GM21390 (cell line): ENCODE data around the gene SAP30.

Experiments used
- ATAC-seq: cut with Tn5 transposase; IDR thresholded peaks from one replicate; pipeline ENCODE4 v1.9.1; 2021; ENCODE audit not compliant: unreplicated experiment

The SAP30 gene, protein sequence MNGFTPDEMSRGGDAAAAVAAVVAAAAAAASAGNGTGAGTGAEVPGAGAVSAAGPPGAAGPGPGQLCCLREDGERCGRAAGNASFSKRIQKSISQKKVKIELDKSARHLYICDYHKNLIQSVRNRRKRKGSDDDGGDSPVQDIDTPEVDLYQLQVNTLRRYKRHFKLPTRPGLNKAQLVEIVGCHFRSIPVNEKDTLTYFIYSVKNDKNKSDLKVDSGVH

DNA sequence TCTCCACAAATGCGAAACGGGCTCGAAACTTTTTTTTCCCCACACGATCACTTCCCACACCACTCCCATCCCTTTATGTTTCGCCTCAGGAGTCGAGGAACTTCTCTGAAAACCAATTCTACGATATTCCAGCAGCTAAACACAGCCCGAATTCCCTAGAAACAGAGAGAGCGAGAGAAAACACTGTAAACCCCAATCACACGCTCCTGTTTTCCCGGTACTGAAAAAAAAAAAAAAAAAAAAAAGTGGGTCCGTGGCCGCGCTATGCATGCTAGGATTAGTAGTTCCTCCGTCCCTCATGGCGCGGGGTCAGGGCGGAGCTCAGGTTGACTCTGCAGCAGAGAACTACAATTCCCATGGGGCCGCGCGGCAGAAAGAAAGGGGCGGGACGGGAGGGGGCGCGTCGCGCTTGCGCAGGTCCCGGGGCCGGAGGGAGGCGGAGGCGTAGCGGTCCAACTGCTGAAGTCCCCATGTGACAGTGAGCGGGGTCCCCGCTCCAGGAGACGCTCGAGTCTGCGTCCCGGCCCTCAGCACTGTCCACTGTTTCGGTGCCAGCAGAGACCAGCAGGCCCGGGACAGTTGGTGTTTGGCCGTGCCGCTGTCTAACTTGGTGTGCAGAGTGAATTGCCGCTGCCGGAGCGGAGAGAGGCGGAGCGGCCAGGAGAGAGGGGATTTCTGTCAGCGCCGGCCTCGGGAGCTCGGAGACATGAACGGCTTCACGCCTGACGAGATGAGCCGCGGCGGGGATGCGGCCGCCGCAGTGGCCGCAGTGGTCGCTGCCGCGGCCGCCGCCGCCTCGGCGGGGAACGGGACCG lies at the start of gene SAP30:
TSS of gene SAP30 (plus strand) at position 478 of the 815 bp plus-strand sequence. CDS start at position 707, 229 bp downstream.
- peak; percentile 68 for ATAC-seq

DNA sequence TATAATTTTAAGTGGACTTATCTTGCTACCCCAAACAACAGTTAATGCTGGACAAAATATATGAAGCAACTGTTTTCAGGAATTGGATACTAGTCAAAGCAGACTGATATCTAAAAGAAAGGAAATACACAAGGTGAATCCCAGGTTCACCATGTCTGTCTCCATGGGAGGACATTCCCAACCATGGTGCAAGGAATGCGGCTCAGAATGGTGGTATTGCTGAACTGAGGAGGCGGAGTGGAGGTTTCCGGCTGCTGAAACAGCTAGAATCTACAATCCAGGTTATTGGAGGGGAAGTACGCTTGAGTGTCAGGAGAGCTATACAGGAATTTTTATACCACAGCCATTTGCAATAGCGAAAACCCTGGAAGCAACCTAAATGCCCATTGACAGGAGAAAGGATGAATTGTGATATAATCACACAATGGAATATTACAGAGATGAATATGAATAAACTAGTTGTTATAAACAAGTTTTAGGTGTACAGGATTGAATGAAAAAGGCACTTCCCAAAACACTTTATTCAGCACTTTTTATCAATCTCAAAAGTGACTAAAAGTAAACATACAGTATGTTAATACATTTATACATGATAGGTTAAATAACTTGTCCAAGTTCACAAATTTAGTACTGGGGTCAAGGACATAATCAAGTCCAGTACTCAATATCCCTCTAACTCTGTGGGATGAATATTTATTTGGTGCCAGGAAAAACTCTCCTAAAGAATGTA lies 45.6 kb upstream of the SAP30 start:
- no peak for ATAC-seq

GRCh38 chr4:173328236-173328901 lies 42.4 kb upstream of the SAP30 start:
- ATAC-seq = no peak

GRCh38 chr4:173330590-173330989 lies 40.2 kb upstream of the SAP30 start:
- ATAC-seq = no peak

DNA sequence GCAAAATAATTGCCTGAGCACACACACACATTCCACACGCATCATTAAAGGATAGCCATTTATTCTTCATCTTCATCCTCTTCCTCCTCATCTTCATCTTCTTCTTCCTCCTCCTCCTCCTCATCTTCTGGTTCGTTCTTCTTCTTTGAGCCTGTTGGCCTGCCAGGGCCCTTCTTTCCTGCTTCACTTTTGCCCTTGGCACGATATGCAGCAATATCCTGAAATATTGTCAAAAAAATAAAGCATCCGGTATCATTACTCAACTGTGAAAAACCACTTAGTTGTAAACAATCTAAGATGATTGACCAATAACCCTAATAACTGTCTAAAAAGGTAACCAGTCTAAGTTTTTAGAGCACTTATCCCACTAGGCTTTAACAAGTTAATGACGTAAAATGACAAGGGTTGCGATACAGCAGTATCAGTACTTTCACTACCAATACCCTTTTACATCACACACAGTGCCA lies 38.7 kb upstream of the SAP30 start:
- ATAC-seq = no peak

- ATAC-seq = no peak
These were observed 37.6 kb upstream of the SAP30 start for GRCh38 chr4:173332963-173333657.

DNA sequence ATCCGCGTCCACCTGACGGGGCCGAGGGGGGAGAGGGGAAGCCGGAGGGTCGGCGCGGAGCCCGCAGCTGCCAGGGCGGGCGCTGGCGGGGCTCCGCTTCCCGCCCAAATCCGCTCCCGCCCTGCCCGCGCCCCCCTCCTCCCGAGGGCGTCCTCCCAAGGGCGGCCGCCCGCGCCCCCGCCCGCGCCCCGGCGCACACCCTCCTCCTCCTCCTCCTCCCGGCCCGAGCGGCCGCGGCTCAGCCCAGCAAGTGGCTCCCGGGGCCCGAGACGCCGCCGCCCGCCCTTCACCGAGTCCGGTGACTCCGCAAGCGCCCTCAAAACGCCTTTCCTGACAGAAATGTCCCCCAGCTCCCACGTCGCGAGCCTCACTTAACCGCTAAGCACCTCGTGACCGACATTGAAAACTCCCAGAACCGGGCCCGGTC lies 37.1 kb upstream of the SAP30 start:
- peak; percentile 1 for ATAC-seq

DNA sequence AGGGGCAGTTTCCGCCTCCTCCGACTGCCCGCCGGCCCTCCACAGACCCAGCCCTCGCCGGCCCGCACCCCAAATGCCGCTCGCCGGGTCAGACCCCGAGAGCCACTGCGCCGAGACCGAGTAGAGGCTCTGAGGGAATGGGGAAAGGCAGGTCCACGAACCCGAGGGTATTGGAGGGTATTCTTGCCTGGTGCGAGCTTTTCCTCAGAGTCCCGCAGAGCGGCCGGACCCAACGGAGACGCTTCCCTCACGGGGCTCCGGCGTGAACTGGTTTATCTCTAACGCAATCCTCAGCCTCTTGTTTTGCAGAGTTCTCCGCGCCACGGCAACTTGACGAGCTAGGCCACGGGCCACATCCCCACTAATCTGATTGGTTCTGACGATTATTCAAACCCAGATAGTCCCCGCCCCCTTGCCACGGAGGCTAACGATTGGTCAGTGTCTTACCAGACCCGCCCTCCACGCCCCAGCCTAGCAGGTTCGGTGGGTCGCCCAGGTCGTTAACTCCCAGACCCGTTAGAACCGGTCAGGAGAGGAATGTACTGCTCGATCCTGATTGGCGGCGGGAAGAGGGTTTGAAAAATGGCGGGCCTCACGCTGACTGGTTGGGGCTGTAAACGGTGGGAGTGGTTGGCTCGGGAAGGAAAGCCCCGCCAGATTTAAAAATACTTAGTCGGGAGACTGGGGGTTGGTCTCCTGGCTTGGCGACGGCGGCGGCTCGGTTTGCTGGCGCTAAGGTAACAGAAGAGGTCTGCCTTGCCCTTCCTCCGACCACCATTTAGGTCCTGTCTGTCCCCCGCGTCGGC lies 36.5 kb upstream of the SAP30 start, which contains the start of gene HMGB2:
TSS of gene HMGB2 (minus strand) at position 274 of the 806 bp plus-strand sequence. CDS start 709 bp downstream, outside the sequence.
- peak; percentile 89 for ATAC-seq

GRCh38 chr4:173334891-173335752 lies 35.6 kb upstream of the SAP30 start:
- peak; percentile 36 for ATAC-seq

GRCh38 chr4:173337463-173337862 lies 33.3 kb upstream of the SAP30 start:
- ATAC-seq = no peak

GRCh38 chr4:173343832-173344397 lies 26.8 kb upstream of the SAP30 start:
- ATAC-seq = no peak

GRCh38 chr4:173345648-173346047 lies 25.1 kb upstream of the SAP30 start:
- no peak for ATAC-seq

DNA sequence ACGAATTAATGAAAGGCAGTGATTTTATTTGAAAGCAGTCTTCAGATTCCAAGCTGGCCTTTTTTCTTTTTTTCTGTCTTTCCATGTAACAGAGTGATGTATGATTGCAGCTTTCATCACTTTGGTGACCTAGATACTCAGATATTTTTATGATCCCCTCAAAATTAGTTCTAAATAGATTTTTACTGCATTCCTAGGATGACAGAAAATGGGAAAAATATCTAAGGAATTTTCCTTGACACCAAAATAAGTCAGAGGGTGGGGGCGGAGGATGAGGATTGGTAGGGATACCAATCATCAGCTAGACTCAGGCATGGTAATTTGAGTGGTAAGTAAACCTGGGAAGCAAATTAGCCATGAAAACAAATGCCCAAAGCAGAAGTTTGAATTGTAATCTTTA lies 24.7 kb upstream of the SAP30 start:
- no peak for ATAC-seq

GRCh38 chr4:173347467-173347866 lies 23.3 kb upstream of the SAP30 start:
- ATAC-seq = no peak

DNA sequence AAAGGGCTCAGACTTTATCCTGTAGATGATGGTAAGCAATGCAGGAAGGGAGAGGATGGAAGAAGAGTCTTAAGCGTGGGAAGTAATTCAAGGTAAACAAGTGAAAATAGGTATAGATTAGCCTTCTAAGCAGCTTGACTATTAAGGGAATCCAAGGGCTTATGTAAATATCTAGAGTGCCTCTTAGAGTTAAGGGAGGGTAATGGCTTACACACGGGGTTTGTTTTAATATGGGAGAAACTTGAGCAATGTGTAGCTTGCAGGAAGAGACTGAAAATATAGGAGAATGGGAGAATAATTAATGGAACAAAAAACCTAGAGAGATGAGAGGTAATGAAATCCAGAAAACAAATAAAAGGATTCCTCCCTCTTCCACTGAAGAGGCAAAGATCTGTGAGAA lies 12.8 kb upstream of the SAP30 start:
- no peak for ATAC-seq

- ATAC-seq = no peak
These were observed 10.1 kb upstream of the SAP30 start for GRCh38 chr4:173360587-173361221.

- no peak for ATAC-seq
These were observed 8.1 kb upstream of the SAP30 start for GRCh38 chr4:173362666-173363065.
